ENCODE measurements around the gene SLC25A36.

Gene SLC25A36

GRCh38 chr3:140941434-140942220 is at the start of gene SLC25A36:
SLC25A36 (plus strand) TSS chr3:140941836; CDS start chr3:140942055, 219 bp downstream.
- DNase-seq = no peak

- no peak for DNase-seq
Observed at GRCh38 chr3:140896997-140897396, 44.6 kb upstream of the SLC25A36 start.

GRCh38 chr3:140898340-140899180 is 43.1 kb upstream of the SLC25A36 start:
- DNase-seq = no peak

- DNase-seq = no peak
Observed at GRCh38 chr3:140899363-140899762, 42.3 kb upstream of the SLC25A36 start.

- DNase-seq = no peak
Observed at GRCh38 chr3:140902791-140903190, 38.8 kb upstream of the SLC25A36 start.

- DNase-seq = no peak
Observed at GRCh38 chr3:140903196-140903595, 38.4 kb upstream of the SLC25A36 start.

- DNase-seq = no peak
Observed at GRCh38 chr3:140904521-140904920, 37.1 kb upstream of the SLC25A36 start.

- DNase-seq = no peak
Observed at GRCh38 chr3:140905559-140905958, 36.1 kb upstream of the SLC25A36 start.

- DNase-seq = no peak
Observed at GRCh38 chr3:140906785-140907184, 34.9 kb upstream of the SLC25A36 start.

GRCh38 chr3:140910860-140911259 is 30.8 kb upstream of the SLC25A36 start:
- no peak for DNase-seq

GRCh38 chr3:140911822-140912221 is 29.8 kb upstream of the SLC25A36 start:
- no peak for DNase-seq

GRCh38 chr3:140913728-140914127 is 27.9 kb upstream of the SLC25A36 start:
- DNase-seq = no peak

GRCh38 chr3:140914384-140914945 is 27.2 kb upstream of the SLC25A36 start:
- DNase-seq = no peak

GRCh38 chr3:140916603-140917002 is 25.0 kb upstream of the SLC25A36 start:
- no peak for DNase-seq

- no peak for DNase-seq
Observed at GRCh38 chr3:140917772-140918171, 23.9 kb upstream of the SLC25A36 start.

- DNase-seq = no peak
Observed at GRCh38 chr3:140920029-140920428, 21.6 kb upstream of the SLC25A36 start.

GRCh38 chr3:140922634-140923033 is 19.0 kb upstream of the SLC25A36 start:
- DNase-seq = no peak

- DNase-seq = no peak
Observed at GRCh38 chr3:140924097-140924873, 17.4 kb upstream of the SLC25A36 start.

- DNase-seq = no peak
Observed at GRCh38 chr3:140927279-140928069, 14.2 kb upstream of the SLC25A36 start.

GRCh38 chr3:140929446-140929845 is 12.2 kb upstream of the SLC25A36 start:
- DNase-seq = no peak

- no peak for DNase-seq
Observed at GRCh38 chr3:140931016-140931454, 10.6 kb upstream of the SLC25A36 start.

- DNase-seq = no peak
Observed at GRCh38 chr3:140931801-140932200, 9.8 kb upstream of the SLC25A36 start.
